Measurements from ENCODE around the gene CRLF2.
"Not testable (repeated sequence)": the region's sequence is repeated elsewhere in the genome, so short reads cannot be mapped to it uniquely, and the experiment has no call there.

Gene CRLF2

DNA sequence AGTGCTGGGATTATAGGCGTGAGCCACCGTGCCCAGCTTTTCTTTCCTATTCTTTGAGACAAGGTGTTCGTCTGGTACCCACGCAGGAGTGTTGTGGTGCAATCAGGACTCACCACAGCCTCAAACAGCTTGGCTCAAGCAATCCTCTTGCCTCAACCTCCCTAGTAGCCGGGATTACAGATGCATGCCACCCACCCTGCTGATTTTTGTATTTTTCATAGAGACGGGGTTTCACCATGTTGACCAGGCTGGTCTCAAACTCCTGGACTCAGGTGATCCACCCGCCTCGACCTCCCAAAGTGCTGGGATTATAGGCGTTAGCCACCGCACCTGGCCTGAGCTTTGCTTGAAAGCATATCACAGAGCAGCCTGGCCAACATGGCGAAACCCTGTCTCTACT is 1.5 kb upstream of the CRLF2 start:
- no peak overlapping the region for H3K4me3 ChIP-seq (replicated peaks in 1 of 2; ENCODE audit: low read depth in 2 of 2, low read length in 2 of 2)
- TF ChIP-seq, protein P1, sequence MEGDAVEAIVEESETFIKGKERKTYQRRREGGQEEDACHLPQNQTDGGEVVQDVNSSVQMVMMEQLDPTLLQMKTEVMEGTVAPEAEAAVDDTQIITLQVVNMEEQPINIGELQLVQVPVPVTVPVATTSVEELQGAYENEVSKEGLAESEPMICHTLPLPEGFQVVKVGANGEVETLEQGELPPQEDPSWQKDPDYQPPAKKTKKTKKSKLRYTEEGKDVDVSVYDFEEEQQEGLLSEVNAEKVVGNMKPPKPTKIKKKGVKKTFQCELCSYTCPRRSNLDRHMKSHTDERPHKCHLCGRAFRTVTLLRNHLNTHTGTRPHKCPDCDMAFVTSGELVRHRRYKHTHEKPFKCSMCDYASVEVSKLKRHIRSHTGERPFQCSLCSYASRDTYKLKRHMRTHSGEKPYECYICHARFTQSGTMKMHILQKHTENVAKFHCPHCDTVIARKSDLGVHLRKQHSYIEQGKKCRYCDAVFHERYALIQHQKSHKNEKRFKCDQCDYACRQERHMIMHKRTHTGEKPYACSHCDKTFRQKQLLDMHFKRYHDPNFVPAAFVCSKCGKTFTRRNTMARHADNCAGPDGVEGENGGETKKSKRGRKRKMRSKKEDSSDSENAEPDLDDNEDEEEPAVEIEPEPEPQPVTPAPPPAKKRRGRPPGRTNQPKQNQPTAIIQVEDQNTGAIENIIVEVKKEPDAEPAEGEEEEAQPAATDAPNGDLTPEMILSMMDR (IDR thresholded peaks at IDR 0.05; ENCODE audit: low read depth, low read length), result no peak
- DNase-seq (ENCODE audit: low read depth in 2 of 2), result no peak

DNA sequence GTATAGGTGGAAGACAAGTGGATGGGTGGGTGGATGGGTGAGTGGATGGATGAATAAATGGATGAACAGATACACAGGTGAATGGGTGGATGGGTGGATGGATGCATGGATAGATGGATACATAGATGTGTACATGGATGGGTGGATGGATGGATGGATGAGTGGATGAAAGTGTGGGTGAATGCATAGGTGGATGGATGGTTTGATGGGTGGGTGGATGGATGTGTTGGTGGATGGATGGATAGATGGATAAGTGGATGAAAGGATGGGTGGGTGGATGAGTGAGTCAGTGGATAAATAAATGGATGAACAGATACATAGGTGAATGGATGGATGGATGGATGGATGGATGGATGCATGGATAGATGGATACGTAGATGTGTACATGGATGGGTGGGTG is 1.6 kb downstream of the CRLF2 start:
- no peak overlapping the region for H3K4me3 ChIP-seq (replicated peaks in 1 of 2; ENCODE audit: low read depth in 2 of 2, low read length in 2 of 2)
- TF ChIP-seq, protein P1 (IDR thresholded peaks at IDR 0.05; ENCODE audit: low read depth, low read length), result no peak
- no peak for DNase-seq (ENCODE audit: low read depth in 2 of 2)

DNA sequence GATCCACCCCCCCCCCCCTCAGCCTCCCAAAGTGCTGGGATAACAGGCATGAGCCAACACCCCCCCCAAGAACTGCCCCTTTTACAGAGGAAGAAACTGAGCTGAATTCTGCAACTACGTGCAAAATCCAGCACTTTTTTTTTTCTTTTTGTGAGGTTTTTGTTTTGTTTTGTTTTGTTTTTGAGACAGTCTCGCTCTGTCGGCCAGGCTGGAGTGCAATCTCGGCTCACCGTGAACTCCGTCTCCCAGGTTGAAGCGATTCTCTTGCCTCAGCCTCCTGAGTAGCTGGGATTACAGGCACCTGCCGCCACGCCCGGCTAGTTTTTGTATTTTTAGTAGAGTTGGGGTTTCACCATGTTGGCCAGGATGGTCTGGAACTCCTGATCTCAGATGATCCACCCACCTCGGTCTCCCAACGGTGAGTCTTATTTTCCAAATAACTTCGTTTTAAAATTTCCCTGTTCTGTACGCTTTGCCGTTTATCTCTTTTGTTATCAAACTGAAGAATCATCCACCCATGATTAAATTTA is 4.9 kb downstream of the CRLF2 start:
- TF ChIP-seq, protein P1 (IDR thresholded peaks at IDR 0.05; ENCODE audit: low read depth, low read length), result no peak
- no peak for DNase-seq (ENCODE audit: low read depth in 2 of 2)
- no peak overlapping the region for H3K4me3 ChIP-seq (replicated peaks in 1 of 2; ENCODE audit: low read depth in 2 of 2, low read length in 2 of 2)

DNA sequence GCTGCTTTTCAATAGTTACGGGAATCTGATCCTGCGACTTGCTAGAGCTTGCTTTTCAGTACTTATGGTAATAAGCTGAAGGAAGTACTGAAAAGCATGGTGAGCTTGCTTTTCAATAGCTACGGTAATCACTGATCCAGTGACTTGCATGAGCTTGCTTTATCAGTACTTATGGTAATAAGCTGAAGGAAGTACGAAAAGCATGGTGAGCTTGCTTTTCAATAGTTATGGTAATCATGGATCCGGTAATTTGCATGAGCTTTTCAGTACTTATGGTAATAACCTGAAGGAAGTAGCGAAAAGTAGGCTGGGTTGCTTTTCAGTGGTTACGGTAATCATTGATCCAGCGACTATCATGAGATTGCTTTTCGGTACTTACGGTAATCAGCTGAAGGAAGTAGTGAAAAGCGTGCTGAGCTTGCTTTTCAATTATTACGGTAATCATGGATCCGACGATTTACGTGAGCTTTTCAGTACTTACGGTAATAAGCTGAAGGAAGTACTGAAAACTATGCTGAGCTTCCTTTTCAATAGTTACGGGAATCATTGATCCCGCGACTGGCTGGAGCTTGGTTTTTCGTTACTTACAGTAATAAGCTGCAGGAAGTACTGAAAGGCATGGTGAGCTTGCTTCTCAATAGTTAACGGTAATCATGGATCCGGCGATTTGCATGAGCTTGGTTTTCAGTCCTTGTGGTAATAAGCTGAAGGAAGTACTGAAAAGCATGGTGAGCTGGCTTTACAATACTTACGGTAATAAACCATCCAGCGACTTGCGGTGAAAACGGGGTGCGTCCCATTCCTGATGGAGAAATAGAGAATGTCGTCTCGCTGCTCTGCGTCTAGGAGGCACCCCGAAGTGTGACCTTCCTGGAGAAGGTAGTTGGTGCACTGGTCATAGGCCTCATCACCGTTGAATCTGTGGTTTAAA is 6.5 kb downstream of the CRLF2 start:
- H3K4me3 ChIP-seq (replicated peaks in 1 of 2; ENCODE audit: low read depth in 2 of 2, low read length in 2 of 2), result no peak overlapping the region
- TF ChIP-seq, protein P1 (IDR thresholded peaks at IDR 0.05; ENCODE audit: low read depth, low read length), result no peak
- peak; percentile 39 to 85 for DNase-seq (ENCODE audit: low read depth in 2 of 2)

DNA sequence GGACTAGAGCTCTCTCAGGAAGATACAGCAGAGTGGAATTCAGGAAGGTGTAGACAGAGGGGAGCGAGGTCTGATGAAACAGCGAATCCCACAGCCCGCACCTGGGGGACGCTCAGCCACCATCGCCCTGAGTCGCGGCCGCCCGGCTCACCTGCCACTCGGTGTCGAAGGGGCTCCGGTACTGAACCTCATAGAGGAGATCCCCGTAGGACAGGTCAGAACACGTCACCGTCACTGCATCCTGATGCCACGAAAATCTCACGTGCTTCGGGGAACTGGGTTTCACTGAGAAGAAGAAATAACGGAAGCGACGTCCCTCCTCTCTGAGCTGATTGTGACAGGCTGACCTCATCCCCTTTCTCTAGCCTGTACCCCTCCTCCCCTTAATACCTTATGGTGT is 10.2 kb downstream of the CRLF2 start:
- no peak overlapping the region for H3K4me3 ChIP-seq (replicated peaks in 1 of 2; ENCODE audit: low read depth in 2 of 2, low read length in 2 of 2)
- TF ChIP-seq, protein P1 (IDR thresholded peaks at IDR 0.05; ENCODE audit: low read depth, low read length), result no peak
- no peak for DNase-seq (ENCODE audit: low read depth in 2 of 2)

DNA sequence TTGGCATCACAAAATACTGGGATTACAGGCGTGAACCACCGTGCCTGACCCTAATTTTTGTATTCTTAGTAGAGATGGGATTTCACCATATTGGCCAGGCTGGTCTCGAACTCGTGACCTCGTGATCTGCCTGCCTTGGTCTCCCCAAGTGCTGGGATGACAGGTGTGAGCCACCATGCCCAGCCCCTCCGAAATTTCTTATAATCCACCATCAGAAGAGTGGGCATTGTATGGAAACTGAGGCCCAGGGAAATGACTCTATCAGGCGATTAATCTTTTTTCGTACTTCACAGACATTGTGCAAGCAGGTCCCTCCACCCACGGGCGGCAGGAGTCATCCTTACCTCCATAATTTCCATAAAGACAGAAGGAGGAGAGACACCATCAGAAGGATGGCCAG is 16.0 kb downstream of the CRLF2 start:
- TF ChIP-seq, protein P1 (IDR thresholded peaks at IDR 0.05; ENCODE audit: low read depth, low read length), result no peak
- H3K4me3 ChIP-seq (replicated peaks in 1 of 2; ENCODE audit: low read depth in 2 of 2, low read length in 2 of 2), result no peak overlapping the region
- no peak for DNase-seq (ENCODE audit: low read depth in 2 of 2)

DNA sequence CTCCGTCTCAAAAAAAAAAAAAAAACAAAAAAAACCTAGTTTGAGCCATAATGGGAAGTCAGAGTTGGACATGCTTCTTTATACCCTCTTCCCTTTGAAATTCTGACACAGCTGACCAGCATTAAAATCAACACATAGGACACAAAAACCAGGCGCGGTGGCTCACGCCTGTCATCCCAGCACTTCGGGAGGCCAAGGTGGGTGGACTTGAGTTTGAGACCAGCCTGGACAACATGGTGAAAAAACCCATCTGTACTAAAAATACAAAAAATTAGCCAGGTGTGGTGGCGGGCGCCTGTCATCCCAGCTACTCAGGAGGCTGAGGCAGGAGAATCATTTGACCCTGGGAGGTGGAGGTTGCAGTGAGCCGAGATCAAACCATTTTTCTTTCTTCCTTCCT is 20.3 kb downstream of the CRLF2 start:
- DNase-seq (ENCODE audit: low read depth in 2 of 2); H3K4me3 ChIP-seq (replicated peaks in 1 of 2; ENCODE audit: low read depth in 2 of 2, low read length in 2 of 2): not testable (repeated sequence)

All from cardiac fibroblast (primary cell).